Endometrial microvascular endothelial cells (primary cell): ENCODE measurements around the gene TIMM17A. TPM values are rescaled to one million over a fixed set of nuclear protein-coding genes. Genes with fewer than 3 reads are reported as not detected.
"Not testable (repeated sequence)": the region's sequence is repeated elsewhere in the genome, so short reads cannot be mapped to it uniquely, and the experiment has no call there.

Experiments used
- in situ Hi-C: cut with HindIII; loops from 2 replicates; pipeline ENCODE4 v1.10.0; 2017; ENCODE audit warnings: low sequenced_read_pairs, low pct_unique_long_range_greater_than_20kb; ENCODE audit errors: inconsistent ontology term
- total RNA-seq: library from RNA; depleted of rRNA; stranded (reverse); fragments of >200 nt; gene quantifications from one replicate; pipeline ENCODE4 v1.2.3, GENCODE V29; 2015; ENCODE audit errors: inconsistent ontology term

Gene TIMM17A
- total RNA-seq, 1 donor from 2014 or later = 84.6 TPM

DNA sequence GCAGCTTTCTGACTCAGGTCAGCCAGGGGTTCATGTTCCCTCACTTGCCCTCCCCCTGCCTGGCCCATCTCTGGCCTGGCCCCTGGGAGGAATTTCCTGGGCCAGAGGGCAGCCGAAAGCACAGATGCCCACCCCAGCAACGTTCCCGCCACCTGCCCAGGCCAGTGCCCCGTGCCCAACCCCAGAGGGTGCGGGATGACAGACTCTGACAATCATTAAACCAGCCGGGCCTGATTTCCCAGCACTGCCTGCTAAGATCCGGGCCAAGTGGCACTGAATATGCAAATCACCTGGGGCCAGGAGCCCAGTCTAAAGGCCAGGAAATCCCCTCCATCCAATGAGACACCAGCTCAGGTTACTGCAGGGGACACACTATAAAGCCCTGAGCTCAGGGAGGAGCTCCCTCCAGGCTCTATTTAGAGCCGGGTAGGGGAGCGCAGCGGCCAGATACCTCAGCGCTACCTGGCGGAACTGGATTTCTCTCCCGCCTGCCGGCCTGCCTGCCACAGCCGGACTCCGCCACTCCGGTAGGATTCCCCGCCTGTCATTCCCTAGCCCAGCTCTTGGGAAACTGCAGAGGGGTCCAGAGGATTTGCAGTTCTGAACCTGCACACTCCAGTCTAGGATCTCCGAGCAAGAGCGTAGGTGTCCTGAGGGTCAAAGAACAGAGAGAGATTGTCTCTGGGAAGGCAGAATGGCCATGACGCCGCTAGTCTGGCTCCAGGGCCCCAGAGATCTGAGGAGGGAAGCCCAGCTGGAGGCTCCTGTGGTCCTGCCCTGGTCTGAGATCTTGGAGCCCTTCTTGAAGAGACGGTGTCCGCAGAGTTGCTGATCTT is 55.1 kb downstream of the TIMM17A start, which contains the start of gene ELF3:
Gene ELF3, plus strand, starts transcription at position 408 of the 836 bp plus-strand sequence. CDS start 550 bp downstream, outside the sequence.
- in situ Hi-C loops = no loop called here

DNA sequence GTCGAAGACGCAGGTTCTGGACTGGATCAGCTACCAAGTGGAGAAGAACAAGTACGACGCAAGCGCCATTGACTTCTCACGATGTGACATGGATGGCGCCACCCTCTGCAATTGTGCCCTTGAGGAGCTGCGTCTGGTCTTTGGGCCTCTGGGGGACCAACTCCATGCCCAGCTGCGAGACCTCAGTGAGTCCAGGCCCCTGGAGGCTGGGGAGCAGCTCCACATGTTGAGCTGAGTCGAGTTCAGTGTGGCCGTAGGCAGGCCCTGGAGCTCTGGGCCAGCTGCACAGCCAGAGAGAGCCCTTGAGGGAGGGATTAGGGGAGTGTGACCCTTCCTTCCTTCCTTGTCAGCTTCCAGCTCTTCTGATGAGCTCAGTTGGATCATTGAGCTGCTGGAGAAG is 56.7 kb downstream of the TIMM17A start:
- in situ Hi-C loops = no loop called here

DNA sequence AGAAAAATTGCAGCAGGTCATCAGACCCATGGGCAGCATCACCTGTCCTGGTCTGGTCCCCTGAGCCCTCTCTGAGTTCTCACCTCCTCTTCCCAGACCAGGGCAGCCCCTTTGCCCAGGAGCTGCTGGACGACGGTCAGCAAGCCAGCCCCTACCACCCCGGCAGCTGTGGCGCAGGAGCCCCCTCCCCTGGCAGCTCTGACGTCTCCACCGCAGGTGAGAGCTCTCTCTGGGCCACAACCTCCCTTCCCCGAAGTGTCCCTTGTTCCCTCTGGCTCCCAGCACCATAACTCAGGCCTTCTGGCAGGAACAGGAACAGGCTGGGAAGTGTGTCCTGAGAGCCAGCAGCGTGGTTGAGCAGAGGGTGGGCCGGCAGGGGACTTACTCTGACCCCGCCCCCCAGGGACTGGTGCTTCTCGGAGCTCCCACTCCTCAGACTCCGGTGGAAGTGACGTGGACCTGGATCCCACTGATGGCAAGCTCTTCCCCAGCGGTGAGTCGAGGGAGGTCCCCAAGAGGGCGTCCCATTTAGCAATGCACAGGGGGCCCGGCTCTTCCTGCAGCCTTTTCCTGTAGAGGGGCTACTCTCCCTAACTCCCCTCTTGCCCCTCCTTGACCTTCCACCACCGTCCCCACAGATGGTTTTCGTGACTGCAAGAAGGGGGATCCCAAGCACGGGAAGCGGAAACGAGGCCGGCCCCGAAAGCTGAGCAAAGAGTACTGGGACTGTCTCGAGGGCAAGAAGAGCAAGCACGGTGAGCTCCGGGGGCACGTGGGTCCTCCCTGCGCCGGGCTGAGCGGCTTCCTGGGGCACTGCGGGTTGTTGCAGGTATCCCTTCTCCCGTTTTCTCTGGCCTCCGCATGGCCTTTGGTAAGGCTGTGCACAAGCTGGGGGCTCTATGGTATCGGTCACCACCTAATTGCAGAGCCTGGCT is 57.5 kb downstream of the TIMM17A start:
- in situ Hi-C loops = no loop called here

DNA sequence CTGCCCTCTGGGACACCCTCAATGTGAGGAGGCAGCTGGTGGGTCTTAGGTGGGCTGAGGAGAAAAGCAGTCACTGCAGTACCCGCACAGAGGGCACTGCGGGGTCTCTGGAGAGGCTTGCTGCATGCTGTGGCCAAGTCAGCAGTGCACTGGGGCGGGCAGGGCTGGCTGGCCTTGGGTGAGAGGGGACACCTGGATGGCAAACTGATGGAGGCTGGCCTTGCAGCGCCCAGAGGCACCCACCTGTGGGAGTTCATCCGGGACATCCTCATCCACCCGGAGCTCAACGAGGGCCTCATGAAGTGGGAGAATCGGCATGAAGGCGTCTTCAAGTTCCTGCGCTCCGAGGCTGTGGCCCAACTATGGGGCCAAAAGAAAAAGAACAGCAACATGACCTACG is 58.3 kb downstream of the TIMM17A start:
- in situ Hi-C loops = no loop called here

DNA sequence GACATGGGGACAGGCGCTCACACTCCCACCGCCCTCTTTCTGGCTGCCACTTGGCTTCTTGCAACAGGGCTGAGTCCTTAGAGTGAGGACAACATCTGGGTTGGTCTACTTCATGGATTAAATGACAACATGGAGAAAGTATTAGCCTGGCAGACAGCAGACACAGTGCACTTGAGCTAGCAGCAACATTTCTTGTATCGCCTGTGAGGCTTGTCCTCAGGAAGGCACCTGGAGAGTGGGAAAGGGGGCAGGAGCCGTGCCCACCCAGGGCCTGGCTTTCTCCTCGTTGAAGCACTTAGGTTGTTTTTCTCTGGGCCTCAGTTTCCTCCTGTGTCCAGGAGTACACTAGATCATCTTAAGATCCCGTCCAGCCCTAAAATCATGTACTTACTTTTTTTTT is 58.8 kb downstream of the TIMM17A start:
- in situ Hi-C loops = no loop called here

DNA sequence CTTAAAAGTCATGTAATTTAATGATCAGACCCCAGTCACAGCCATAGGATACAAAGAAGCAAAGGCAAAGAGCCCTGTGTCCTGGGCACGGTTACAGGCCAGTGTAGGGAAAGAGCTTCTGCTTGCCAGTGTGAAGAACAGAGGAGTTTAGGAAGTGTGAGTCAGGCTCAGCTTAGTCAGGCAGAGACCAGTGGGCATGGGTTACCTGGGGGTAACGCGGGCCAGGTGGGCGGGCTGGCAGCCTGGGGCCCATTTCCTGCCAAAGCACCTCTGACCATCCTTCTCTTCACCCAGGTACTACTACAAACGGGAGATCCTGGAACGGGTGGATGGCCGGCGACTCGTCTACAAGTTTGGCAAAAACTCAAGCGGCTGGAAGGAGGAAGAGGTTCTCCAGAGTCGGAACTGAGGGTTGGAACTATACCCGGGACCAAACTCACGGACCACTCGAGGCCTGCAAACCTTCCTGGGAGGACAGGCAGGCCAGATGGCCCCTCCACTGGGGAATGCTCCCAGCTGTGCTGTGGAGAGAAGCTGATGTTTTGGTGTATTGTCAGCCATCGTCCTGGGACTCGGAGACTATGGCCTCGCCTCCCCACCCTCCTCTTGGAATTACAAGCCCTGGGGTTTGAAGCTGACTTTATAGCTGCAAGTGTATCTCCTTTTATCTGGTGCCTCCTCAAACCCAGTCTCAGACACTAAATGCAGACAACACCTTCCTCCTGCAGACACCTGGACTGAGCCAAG is 59.8 kb downstream of the TIMM17A start:
- in situ Hi-C loops = no loop called here

DNA sequence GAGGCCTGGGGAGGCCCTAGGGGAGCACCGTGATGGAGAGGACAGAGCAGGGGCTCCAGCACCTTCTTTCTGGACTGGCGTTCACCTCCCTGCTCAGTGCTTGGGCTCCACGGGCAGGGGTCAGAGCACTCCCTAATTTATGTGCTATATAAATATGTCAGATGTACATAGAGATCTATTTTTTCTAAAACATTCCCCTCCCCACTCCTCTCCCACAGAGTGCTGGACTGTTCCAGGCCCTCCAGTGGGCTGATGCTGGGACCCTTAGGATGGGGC is 60.3 kb downstream of the TIMM17A start:
- in situ Hi-C loops = no loop called here

DNA sequence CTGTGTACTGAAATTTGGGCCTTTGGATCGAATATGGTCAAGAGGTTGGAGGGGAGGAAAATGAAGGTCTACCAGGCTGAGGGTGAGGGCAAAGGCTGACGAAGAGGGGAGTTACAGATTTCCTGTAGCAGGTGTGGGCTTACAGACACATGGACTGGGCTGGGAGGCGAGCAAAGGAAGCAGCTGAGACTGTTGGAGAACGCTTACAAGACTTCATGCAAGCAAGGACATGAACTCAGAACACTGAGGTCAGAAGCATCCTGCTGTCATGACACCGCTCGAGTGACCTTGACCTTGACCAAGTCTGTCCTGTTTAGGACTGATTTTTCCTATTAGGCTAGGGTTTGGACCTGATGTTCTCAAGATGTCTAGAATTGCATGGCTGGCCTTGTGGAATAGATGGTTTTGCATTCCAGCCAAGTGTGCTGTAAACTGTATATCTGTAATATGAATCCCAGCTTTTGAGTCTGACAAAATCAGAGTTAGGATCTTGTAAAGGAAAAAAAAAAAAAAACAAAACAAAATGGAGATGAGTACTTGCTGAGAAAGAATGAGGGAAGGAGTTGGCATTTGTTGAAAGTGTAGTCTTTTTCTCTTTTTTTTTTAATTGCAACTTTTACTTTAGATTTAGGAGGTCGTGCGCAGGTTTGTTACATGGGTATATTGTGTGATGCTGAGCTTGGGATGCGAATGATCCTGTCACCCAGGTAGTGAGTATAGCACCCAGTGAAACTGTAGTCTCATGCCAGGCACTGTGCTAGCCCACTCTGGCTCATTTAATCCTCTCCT is 60.9 kb downstream of the TIMM17A start:
- in situ Hi-C loops = no loop called here

DNA sequence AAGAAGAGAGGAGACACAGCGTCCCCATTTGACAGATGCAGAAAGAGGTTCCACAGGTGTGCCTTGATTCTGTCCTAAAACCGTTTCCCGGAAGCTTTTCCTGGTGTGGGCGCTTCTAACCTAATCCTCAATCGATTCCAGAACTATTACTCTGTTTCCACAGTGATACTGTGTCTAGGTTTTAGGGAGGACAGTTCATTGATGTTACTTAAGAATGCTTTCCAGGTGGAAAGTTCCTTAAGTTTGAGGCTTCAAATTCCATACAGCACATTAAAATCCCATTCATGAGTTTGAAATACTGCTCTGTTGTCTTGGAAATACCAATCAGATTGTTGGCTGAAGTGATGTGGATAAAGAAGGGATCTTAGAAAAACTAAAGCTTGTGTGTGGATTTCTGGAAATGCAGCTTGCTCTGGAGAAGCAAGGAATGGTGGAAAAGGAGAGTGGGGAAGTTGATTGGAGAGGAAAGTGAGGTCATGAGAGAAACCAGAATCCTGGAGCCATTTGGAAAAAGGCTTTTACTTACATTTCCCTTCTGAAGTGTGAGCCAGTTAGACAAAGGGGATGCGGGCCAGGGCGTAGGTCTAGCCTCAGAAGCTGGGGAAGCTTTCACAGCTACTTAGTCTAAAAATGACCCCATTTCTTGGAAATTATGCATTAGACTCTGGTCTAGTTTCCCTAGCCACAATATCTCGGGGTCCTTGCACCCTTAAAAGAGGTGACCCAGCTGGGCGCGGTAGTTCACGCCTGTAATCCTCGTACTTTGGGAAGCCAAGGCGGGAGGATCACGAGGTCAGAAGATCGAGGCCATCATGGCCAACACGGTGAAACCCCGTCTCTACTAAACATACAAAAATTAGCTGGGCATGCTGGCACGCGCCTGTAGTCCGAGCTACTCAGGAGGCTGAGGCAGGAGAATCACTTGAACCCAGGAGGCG is 61.8 kb downstream of the TIMM17A start:
- in situ Hi-C loops = no loop called here

DNA sequence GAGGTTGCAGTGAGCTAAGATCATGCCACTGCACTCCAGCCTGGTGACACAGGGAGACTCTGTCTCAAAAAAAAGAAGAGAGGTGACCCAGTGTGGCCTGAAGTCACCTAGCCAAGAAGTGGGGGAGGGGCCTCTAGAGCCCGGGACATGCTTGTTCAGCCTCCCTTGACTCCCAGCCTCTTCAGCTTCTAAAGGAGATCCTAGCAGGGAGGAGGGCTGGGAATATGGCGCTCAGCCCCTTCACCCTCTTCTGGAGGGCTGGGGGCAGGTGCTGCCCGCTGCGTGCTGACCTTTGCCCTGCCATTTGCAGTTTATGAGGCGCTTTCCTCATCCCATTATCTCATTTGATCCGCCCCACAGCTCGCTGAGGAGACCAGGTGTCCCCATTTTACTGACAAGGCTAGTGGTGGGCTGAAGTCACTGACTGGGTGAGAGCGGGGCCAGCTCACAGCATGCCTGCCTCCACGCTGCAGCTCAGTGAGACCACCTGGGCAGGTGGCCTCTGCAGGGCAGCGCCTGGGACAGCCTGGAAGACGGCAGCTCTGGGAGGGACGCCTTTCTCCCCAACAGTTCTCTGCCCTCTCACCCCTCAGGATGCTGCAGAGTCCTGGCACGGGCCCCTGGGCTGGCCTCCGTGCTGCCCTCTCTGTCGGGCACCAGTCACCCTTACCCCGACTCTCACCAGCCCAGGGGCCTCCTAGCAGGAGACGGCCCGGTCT is 62.6 kb downstream of the TIMM17A start:
- in situ Hi-C loops = no loop called here

DNA sequence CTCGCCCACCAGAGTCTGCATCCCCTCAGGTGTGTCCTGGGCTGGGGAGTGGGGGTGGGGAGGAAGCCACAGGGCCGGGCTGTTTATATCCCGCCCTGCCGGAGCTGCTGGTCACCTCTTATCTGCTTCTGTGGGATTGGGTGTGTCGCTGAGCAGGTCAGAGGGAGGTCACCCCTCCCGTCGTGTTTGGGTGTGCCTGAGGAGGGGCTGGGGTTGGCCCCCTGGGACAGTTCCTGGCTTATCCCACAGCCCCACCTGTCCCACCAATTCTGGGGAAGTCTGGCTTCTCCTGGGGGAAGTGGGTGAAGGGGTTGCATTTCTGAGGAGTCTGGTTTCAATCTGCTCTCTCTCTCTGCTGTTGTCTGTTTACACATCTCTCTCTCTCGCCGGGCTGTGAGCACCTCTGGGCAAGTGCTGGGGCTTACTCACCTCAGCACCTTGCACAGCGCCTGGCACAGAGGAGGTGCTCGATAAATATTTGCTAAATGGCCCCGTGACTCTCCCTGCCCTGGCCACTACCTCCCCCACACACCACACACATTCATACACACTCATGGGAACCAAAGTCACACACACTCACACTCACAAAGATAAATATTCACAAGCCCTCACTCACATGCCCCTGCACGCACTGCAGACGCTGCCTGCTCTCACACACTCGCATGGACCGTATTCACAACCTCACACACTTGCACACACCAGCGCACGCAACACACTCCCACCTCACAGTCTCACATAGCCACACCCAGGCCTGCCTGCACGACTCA is 63.3 kb downstream of the TIMM17A start:
- in situ Hi-C loops = no loop called here

DNA sequence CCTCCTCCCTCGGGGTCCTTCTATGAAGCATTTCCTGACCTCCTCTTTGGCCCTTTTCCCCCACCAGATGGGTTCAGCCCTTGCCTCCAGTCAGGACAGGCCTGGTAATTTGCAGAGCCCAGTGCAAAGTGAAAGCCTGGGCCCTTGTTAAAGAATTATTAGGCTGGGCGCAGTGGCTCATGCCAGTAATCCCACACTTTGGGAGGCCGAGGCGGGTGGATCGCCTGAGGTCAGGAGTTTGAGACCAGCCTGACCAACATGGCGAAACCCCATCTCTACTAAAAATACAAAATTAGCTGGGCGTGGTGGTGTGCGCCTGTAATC is 63.9 kb downstream of the TIMM17A start:
- in situ Hi-C loops = not testable (repeated sequence)

Other genes starting within 250 kb of the TIMM17A start
- gene IPO9, start 126.3 kb upstream of the TIMM17A start, total RNA-seq = 31.1 TPM
- 33.5 TPM for gene SHISA4, start 66.6 kb upstream of the TIMM17A start, total RNA-seq
- 0.19 TPM for gene LMOD1, start 9.0 kb upstream of the TIMM17A start, total RNA-seq
- 90.5 TPM for gene RNPEP, start 27.1 kb downstream of the TIMM17A start, total RNA-seq
- gene ELF3, start 55.1 kb downstream of the TIMM17A start, total RNA-seq = not detected
- not detected for gene GPR37L1, start 167.4 kb downstream of the TIMM17A start, total RNA-seq
- 30.5 TPM for gene ARL8A, start 189.2 kb downstream of the TIMM17A start, total RNA-seq
- gene PTPN7, start 205.1 kb downstream of the TIMM17A start, total RNA-seq = 2.4 TPM
- gene LGR6, start 238.3 kb downstream of the TIMM17A start, total RNA-seq = not detected